Measurements from ENCODE around the gene SLC35E1. TPM values are rescaled to one million over a fixed set of nuclear protein-coding genes. Genes with fewer than 3 reads are reported as not detected.

The SLC35E1 gene
- total and polyA plus RNA-seq, 11 donors: 20.4 to 44.0 (median 24.0) TPM

DNA sequence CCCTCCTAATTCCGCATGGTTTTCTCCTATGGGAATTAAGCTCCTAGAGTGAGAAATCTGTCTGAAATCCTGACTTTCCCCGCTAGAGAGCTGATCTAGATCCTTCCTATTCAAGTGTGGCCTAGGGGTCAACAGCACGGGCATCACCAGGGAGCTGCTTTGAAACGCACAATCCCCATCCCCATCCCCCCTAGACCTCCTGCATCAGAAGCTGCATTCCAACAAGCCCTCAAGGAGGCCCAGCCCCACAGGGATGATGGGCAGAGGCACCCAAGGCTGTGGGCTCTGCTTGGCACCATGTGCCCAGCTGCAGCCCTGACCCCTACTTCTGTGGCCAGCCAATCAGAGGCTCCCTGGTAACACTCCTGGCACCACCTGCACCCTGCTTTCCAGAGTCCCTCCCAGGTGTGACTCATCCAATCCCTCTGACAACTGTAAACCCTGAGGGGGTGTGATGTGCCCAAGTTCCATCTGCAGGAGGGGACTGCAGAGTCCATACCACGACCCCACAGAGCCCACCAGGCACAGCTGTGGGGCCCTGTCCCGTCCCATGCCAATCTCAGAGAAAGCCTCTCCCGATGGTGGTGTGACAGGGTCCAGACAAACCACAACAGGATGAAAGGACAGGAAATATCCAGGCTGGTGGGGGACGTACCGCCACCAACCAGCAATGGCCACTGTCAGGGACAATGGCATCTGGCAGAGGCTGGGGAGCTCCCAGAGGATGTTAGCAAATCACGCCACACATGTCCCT, 19.8 kb upstream of the SLC35E1 start:
- Histone ChIP-seq H3K4me1 (peaks cover 17 to 93% (median 67%) of the 10 kb centered on the region in 12 donors), H3K4me3 (no peak overlapping the region), H3K27ac (no peak overlapping the region), H3K36me3 (no peaks in the 10 kb centered on the region), H3K9me3 (no peaks in the 10 kb centered on the region), H3K27me3 (no peaks in the 10 kb centered on the region)
- WGBS, 4 donors: 59 to 78% (median 67%) methylated on average over 8 to 10 of the region's 10 CpGs
- intact Hi-C loops (cut with DNase I): no loop called here
- DNase-seq (no peak), ATAC-seq (no peak)
- TF ChIP-seq POLR2A (IDR thresholded peaks at IDR 0.05): no peak
- TF ChIP-seq, protein P1, sequence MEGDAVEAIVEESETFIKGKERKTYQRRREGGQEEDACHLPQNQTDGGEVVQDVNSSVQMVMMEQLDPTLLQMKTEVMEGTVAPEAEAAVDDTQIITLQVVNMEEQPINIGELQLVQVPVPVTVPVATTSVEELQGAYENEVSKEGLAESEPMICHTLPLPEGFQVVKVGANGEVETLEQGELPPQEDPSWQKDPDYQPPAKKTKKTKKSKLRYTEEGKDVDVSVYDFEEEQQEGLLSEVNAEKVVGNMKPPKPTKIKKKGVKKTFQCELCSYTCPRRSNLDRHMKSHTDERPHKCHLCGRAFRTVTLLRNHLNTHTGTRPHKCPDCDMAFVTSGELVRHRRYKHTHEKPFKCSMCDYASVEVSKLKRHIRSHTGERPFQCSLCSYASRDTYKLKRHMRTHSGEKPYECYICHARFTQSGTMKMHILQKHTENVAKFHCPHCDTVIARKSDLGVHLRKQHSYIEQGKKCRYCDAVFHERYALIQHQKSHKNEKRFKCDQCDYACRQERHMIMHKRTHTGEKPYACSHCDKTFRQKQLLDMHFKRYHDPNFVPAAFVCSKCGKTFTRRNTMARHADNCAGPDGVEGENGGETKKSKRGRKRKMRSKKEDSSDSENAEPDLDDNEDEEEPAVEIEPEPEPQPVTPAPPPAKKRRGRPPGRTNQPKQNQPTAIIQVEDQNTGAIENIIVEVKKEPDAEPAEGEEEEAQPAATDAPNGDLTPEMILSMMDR (IDR thresholded peaks at IDR 0.05): no peak

DNA sequence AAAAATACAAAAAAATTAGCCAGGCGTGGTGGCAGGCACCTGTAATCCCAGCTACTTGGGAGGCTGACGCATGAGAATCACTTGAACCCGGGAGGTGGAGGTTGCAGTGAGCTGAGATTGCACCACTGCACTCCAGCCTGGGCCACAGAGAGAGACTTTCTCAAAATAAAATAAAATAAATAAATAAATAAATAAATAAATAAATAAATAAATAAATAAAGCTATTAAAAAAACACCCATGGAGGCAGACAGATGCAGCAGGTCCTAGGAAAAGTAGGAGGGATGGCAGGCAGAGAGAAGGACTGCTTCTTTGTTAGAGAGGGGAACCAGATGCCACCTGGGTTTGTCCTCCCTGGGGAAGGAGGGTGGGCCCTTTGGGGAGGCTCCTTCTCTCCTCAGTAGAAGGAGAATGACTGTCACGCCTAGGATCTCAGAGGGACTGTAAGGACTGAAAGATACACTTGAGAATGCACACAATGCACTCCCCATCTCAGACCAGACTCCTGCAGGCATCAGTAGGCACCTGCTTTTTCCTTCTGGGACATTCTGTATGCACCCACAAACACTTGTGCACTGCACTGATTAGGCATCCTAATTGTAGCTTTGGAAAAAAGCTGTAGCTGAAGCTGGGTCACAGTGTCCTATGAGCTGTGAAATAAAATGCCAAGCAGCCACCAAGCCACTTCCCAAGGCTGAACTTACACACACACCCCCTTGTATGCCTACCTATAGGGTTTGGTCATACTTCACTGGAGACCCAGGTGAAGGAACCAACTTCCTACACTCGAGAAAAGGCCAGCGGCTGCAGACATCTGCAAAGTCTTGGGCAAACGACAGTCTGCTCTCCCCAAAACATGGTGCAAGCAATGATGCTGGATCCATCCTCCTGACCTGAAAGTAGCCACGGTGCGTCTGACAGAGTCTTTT, 18.9 kb upstream of the SLC35E1 start:
- 83 to 94% (median 89%) methylated on average over 9 of the region's 9 CpGs for WGBS, 4 donors
- ATAC-seq: no peak
- no peaks in the 10 kb centered on the region for H3K9me3 ChIP-seq
- H3K27ac ChIP-seq: no peak overlapping the region
- intact Hi-C loops (cut with DNase I): no loop called here
- TF ChIP-seq, protein P1 (IDR thresholded peaks at IDR 0.05): no peak
- TF ChIP-seq POLR2A (IDR thresholded peaks at IDR 0.05): no peak
- no peak overlapping the region for H3K4me3 ChIP-seq
- DNase-seq: no peak
- H3K36me3 ChIP-seq: no peaks in the 10 kb centered on the region
- peaks cover 17 to 93% (median 70%) of the 10 kb centered on the region in 12 donors for H3K4me1 ChIP-seq
- no peaks in the 10 kb centered on the region for H3K27me3 ChIP-seq

DNA sequence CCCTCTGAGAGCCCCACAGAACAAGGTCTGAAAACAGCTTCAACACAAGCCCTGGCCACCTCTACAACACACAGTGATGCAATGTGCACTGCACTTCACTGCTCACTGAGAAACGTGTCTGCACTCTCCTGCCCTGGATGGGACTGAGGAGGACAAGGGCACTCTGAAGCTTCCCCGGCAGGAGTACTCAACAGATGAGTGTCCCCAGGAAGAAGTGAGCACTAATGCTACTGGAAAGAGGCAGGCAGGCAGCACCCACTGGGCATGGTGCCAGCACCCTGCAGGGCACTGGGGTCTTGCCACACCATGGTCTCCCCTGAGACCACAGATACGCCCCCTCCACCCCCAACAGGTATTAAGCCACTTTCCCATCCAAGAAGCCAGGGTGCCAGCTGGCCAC, 17.7 kb upstream of the SLC35E1 start:
- Histone ChIP-seq H3K27ac (no peak overlapping the region), H3K4me1 (peaks cover 17 to 94% (median 70%) of the 10 kb centered on the region in 12 donors), H3K27me3 (no peaks in the 10 kb centered on the region), H3K4me3 (no peak overlapping the region), H3K9me3 (no peaks in the 10 kb centered on the region), H3K36me3 (no peaks in the 10 kb centered on the region)
- TF ChIP-seq POLR2A (IDR thresholded peaks at IDR 0.05): no peak
- TF ChIP-seq, protein P1 (IDR thresholded peaks at IDR 0.05): no peak
- WGBS, 4 donors: 55 to 73% (median 64%) methylated on average over 1 to 3 of the region's 3 CpGs
- DNase-seq (no peak), ATAC-seq (no peak)
- intact Hi-C loops (cut with DNase I): loop anchor here in 4 of 10 donors (5.0 kb wide), 3 partner anchors 32 to 48 kb away; partner anchors contain the start of genes MED26 (in 3 of the 4) and CHERP (in 1 of the 4)

All from heart left ventricle (tissue), 16 donors.